CD4-positive, alpha-beta memory T cell (primary cell): ENCODE results near the gene CCDC87. TPM values are rescaled to one million over a fixed set of nuclear protein-coding genes. Genes with fewer than 3 reads are reported as not detected.
"Not testable (repeated sequence)": the region's sequence is repeated elsewhere in the genome, so short reads cannot be mapped to it uniquely, and the experiment has no call there.

Experiments used
- CTCF ChIA-PET: fragments of 350-600 bp; sonication (Branson Sonifier 250); formaldehyde crosslinking; loops from one replicate; lab custom pipeline; 2021; ENCODE audit warnings: inconsistent platforms; ENCODE audit not compliant: partially characterized antibody; lab: Charles Lee
- POLR2A ChIA-PET: fragments of 350-600 bp; sonication (Branson Sonifier 250); formaldehyde crosslinking; loops from one replicate; lab custom pipeline; 2021; ENCODE audit not compliant: partially characterized antibody; lab: Charles Lee
- DNase-seq, 5 donors: peaks; one replicate each; pipeline versions ENCODE4 v3.0.0 to v3.0.0-alpha.2; 2020 to 2022; ENCODE audit warnings: mixed read lengths in 1 of 5
- H3K27ac ChIP-seq: one replicate; pipeline ENCODE4 v1.7.0; 2013; ENCODE audit warnings: low read depth, low read length
- H3K27me3 ChIP-seq: 2 replicates; pipeline ENCODE4 v1.7.0; 2013; ENCODE audit warnings: mild to moderate bottlenecking, low read length, moderate library complexity; ENCODE audit not compliant: insufficient read depth
- H3K36me3 ChIP-seq: 2 replicates; pipeline ENCODE4 v1.7.0; 2013; ENCODE audit warnings: mild to moderate bottlenecking, low read length, moderate library complexity; ENCODE audit not compliant: insufficient read depth
- H3K4me1 ChIP-seq: 2 replicates; pipeline ENCODE4 v1.7.0; 2013; ENCODE audit warnings: mild to moderate bottlenecking, low read length, moderate library complexity; ENCODE audit not compliant: insufficient read depth
- H3K4me3 ChIP-seq, 2 donors: one replicate each; pipeline ENCODE4 v1.7.0; 2013; ENCODE audit warnings: low read length in 2 of 2, mild to moderate bottlenecking in 1 of 2
- H3K9me3 ChIP-seq, 2 donors: one replicate each; pipeline ENCODE4 v1.7.0; 2013; ENCODE audit warnings: low read length in 2 of 2, control low read depth in 1 of 2; ENCODE audit not compliant: control insufficient read depth in 1 of 2
- H3K27ac Mint-ChIP-seq, 7 donors: one replicate each; pipeline ENCODE4 v1.8.0; 2020 to 2021; ENCODE audit warnings: mixed read lengths in 7 of 7, mild to moderate bottlenecking in 6 of 7, inconsistent platforms in 3 of 7, moderate library complexity in 3 of 7
- H3K27me3 Mint-ChIP-seq, 2 donors: one replicate each; pipeline ENCODE4 v1.8.0; 2020 to 2021; ENCODE audit warnings: mixed read lengths in 2 of 2
- H3K36me3 Mint-ChIP-seq, 2 donors: one replicate each; pipeline ENCODE4 v1.8.0; 2020 to 2021; ENCODE audit warnings: mixed read lengths in 2 of 2, inconsistent platforms in 1 of 2, mild to moderate bottlenecking in 1 of 2
- H3K4me1 Mint-ChIP-seq, 4 donors: one replicate each; pipeline ENCODE4 v1.8.0; 2020 to 2021; ENCODE audit warnings: mixed read lengths in 4 of 4, mild to moderate bottlenecking in 1 of 4
- H3K4me3 Mint-ChIP-seq, 8 donors: one replicate each; pipeline ENCODE4 v1.8.0; 2020 to 2021; ENCODE audit warnings: mixed read lengths in 8 of 8, mild to moderate bottlenecking in 7 of 8, moderate library complexity in 6 of 8, inconsistent platforms in 3 of 8
- H3K9me3 Mint-ChIP-seq, 8 donors: one replicate each; pipeline ENCODE4 v1.8.0; 2020 to 2021; ENCODE audit warnings: mixed read lengths in 8 of 8, mild to moderate bottlenecking in 5 of 8, inconsistent platforms in 3 of 8, moderate library complexity in 1 of 8
- intact Hi-C: fragments of 100-400 bp; cut with micrococcal nuclease; formaldehyde crosslinking; loops from one replicate; pipeline ENCODE4 v1.15.1; 2023
- polyA plus RNA-seq, 2 donors: library from polyadenylated mRNA; unstranded; fragments of 300-500 nt; fragmentation: Illumina TruSeq; gene quantifications; one replicate each; pipeline ENCODE4 v1.2.3, GENCODE V29; 2021
- total RNA-seq, 2 experiments: library from RNA; stranded (reverse); gene quantifications; one replicate each; pipeline ENCODE4 v1.2.3, GENCODE V29; 2021

The CCDC87 gene
- total and polyA plus RNA-seq, 4 experiments from 2014 or later = 0.34 TPM; not detected in 3

DNA sequence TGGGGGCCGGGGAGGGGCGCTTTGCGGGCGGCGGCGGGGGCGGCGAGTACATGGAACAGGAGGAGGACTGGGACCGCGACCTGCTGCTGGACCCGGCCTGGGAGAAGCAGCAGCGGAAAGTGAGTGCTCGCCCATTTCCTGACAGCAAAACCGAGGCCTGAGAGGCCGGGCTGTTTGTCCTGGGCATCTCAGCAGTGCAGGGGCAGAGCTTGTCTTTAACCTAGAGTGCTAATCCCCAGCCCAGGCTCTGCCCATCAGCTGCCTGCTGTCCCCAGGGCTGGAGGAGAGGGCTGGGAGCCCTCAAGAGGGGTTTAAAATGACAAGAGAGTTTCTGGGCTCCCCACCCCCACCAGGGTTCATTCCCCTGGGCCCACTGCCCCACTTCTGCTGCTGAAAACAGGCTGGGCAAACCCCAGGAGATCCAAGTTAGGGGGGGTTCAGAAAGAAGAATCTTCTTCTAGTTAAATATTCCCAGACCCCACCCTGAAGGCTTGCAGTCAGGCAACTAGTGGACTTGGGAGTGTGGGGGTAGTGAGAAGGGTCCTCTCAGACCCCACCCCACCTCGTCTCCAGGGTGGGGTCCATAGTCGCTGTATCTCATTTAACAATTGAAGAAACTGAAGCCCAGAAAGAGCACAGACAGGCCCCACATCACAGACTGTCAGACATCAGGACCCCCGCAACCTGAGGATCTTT is 45.7 kb downstream of the CCDC87 start:
- DNase-seq = no peak
- peaks cover 13 to 23% of the 10 kb centered on the region in 2 donors for H3K36me3 Mint-ChIP-seq

DNA sequence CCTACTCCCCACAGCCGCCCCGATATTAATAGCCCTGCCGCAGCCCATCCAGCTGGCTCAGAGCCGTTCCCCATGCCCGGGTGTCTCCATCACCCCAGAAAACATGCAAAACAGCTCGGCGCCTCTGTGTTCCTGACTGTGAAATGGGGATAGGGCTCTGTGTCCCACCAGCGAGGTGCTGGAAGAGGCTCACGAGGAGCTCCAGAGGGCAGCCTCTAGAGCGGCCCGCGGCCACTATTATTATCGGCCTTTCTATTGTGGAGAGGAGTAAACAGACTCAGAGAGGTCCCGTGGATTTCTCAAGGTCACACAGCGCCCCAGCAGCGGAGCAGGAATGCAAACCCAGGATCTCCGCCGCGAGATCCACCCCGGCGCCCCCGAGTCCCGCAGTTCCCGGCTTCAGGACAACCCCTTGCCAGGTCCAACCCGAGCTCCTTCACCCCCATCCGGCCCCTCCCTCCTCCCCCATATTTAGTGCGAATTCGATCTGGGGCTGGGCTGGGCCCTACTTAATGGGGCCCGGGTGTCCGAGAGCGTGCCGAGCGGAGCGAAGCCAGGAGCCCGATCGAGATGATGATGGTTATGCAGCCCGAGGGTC is 46.4 kb downstream of the CCDC87 start, which contains the start of gene ACTN3:
Gene ACTN3 (plus strand): TSS at position 536 of the 598 bp plus-strand sequence. CDS start 35 bp downstream, at position 571.
- Histone ChIP-seq H3K4me3 (peak within 1 kb of the TSS; percentile 82 to 84), H3K9me3 (no peaks in the 10 kb centered on the region), H3K27ac (peak within 1 kb of the TSS; percentile 82), H3K4me1 (peaks cover 35% of the 10 kb centered on the region), H3K36me3 (no peaks in the 10 kb centered on the region), H3K27me3 (no peaks in the 10 kb centered on the region)
- ChIA-PET POLR2A (interaction anchor here (0.6 to 4.1 kb wide), 24 partner anchors 8 to 658 kb away, joined by 3 to 44 read pairs (median 5); partner anchors contain the start of genes BBS1, CCDC87, CCS and CTSF), CTCF (interaction anchor here (2.1 to 2.9 kb wide), 2 partner anchors 34 to 131 kb away, joined by 11 to 17 read pairs; partner anchors contain the start of gene RBM4B)
- no peak for DNase-seq
- Mint-ChIP-seq H3K9me3 (no peaks in the 10 kb centered on the region), H3K4me3 (peak within 1 kb of the TSS; percentile 85 to 93 (median 87)), H3K4me1 (peaks cover 21 to 57% (median 33%) of the 10 kb centered on the region in 4 donors), H3K27me3 (no peaks in the 10 kb centered on the region), H3K27ac (peak within 1 kb of the TSS; percentile 67 to 91 (median 89)), H3K36me3 (peaks cover 20 to 29% of the 10 kb centered on the region in 2 donors)
- intact Hi-C loops = loop anchor here (1.0 kb wide), 2 partner anchors 47 to 132 kb away; partner anchors contain the start of genes CCDC87 and CCS

More for the DNA sequence above, 45.7 kb downstream of the CCDC87 start:
- intact Hi-C loops = loop anchor here (1.0 kb wide), 2 partner anchors 46 to 131 kb away; partner anchors contain the start of genes CCDC87 and CCS
- Mint-ChIP-seq H3K4me3 (peak overlapping the region; percentile 85 to 93 (median 87)), H3K4me1 (peaks cover 17 to 50% (median 29%) of the 10 kb centered on the region in 4 donors), H3K27me3 (no peaks in the 10 kb centered on the region), H3K9me3 (no peaks in the 10 kb centered on the region), H3K27ac (peak overlapping the region in 4 of 7 donors; percentile 23 to 85 (median 56))
- Histone ChIP-seq H3K4me1 (peaks cover 35% of the 10 kb centered on the region), H3K9me3 (no peaks in the 10 kb centered on the region), H3K36me3 (no peaks in the 10 kb centered on the region), H3K4me3 (no peak overlapping the region), H3K27me3 (no peaks in the 10 kb centered on the region), H3K27ac (peak overlapping the region; percentile 82)
- ChIA-PET POLR2A (interaction anchor here (0.9 to 4.1 kb wide), 12 partner anchors 7 to 296 kb away, joined by 3 to 44 read pairs (median 7); partner anchors contain the start of genes BBS1, PELI3, RBM14 and RBM4), CTCF (interaction anchor here (2.1 to 2.9 kb wide), 2 partner anchors 33 to 131 kb away, joined by 11 to 17 read pairs; partner anchors contain the start of gene RBM4B)

DNA sequence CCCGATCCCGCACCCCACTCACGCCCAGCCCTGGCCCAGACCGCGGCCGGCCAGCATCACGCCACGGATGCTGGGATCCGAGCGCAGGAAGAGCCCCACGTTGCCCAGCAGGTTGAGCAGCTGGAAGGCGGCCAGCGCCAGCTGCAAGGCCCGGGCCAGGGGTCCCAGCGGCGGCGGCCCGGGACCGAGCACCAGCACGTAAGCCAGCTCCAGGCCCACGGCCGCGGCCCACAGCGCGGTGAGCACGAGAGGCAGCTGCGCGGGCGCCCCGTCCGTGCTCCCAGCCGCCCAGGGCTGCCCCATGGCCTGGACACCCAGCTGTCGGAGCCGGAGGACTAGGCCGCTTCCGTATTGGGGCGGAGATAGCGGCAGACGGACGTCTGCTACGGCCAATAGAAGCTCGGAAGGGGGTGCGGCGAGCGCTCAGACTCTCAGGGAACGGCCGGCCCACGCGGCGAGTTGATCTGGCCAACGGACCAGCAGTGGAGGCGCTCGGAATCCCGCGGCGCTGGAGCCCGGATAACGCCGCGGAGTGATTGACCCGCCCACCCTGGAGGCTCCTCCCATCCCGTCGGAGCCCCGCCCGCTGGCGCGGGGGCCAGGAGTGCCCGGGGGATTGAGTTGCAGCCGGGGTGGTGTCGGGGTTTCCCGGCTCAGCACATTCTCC is 47.0 kb downstream of the CCDC87 start, which contains the start of gene ZDHHC24:
Gene ZDHHC24 (minus strand): TSS at position 348 of the 667 bp plus-strand sequence. CDS start 45 bp downstream, at position 303.
- Histone ChIP-seq H3K27me3 (no peaks in the 10 kb centered on the region), H3K9me3 (no peaks in the 10 kb centered on the region), H3K4me1 (peaks cover 35% of the 10 kb centered on the region), H3K27ac (peak within 1 kb of the TSS; percentile 82), H3K36me3 (no peaks in the 10 kb centered on the region), H3K4me3 (peak within 1 kb of the TSS; percentile 82 to 84)
- Mint-ChIP-seq H3K27ac (peak within 1 kb of the TSS; percentile 67 to 98 (median 92)), H3K4me3 (peak within 1 kb of the TSS; percentile 85 to 96 (median 92)), H3K36me3 (peaks cover 23 to 30% of the 10 kb centered on the region in 2 donors), H3K9me3 (no peaks in the 10 kb centered on the region), H3K27me3 (no peaks in the 10 kb centered on the region), H3K4me1 (peaks cover 22 to 59% (median 34%) of the 10 kb centered on the region in 4 donors)
- peak; percentile 79 to 86 (median 82) for DNase-seq
- ChIA-PET CTCF (interaction anchor here (0.9 to 2.9 kb wide), 3 partner anchors 34 to 132 kb away, joined by 5 to 17 read pairs (median 11); partner anchors contain the start of genes MRPL11 and RBM4B), POLR2A (interaction anchor here (0.6 to 4.1 kb wide), 26 partner anchors 9 to 694 kb away, joined by 3 to 44 read pairs (median 5); partner anchors contain the start of genes BBS1, CCDC87, CCS and CTSF)
- intact Hi-C loops = loop anchor here (1.0 to 2.0 kb wide), 3 partner anchors 47 to 132 kb away; partner anchors contain the start of genes CCDC87 and CCS

DNA sequence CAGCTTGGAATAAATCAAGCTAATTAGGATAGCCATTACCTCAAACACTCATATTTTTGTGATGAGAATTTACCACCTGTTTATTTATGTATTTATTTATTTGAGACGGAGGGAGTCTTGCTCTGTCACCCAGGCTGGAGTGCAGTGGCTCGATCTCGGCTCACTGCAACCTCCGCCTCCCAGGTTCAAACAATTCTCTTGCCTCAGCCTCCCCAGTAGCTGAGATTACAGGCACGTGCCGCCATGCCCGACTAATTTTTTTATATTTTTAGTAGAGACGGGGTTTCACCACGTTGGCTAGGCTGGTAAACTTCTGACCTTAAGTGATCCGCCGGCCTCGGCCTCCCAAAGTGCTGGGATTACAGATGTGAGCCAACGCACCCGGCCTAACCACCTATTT is 47.9 kb downstream of the CCDC87 start:
- Histone ChIP-seq H3K27ac (peak overlapping the region; percentile 82), H3K4me1 (peaks cover 35% of the 10 kb centered on the region), H3K4me3 (peak overlapping the region; percentile 82 to 84)
- Mint-ChIP-seq H3K4me1 (peaks cover 22 to 59% (median 34%) of the 10 kb centered on the region in 4 donors), H3K36me3 (peaks cover 23 to 30% of the 10 kb centered on the region in 2 donors), H3K4me3 (peak overlapping the region; percentile 85 to 96 (median 90)), H3K27ac (peak overlapping the region; percentile 67 to 98 (median 92))
- POLR2A ChIA-PET = interaction anchor here (0.6 to 4.1 kb wide), 14 partner anchors 15 to 695 kb away, joined by 3 to 44 read pairs (median 7); partner anchors contain the start of genes BBS1, CCDC87, CCS and CTSF
- intact Hi-C loops = loop anchor here (1.0 to 2.0 kb wide), 2 partner anchors 66 to 71 kb away; partner anchors contain the start of gene RBM14
- DNase-seq, H3K9me3 Mint-ChIP-seq, H3K27me3 Mint-ChIP-seq, H3K36me3 ChIP-seq, H3K27me3 ChIP-seq, H3K9me3 ChIP-seq: not testable (repeated sequence)
- CTCF ChIA-PET = interaction anchor here (0.9 to 2.9 kb wide), 3 partner anchors 35 to 133 kb away, joined by 5 to 17 read pairs (median 11); partner anchors contain the start of genes MRPL11 and RBM4B

DNA sequence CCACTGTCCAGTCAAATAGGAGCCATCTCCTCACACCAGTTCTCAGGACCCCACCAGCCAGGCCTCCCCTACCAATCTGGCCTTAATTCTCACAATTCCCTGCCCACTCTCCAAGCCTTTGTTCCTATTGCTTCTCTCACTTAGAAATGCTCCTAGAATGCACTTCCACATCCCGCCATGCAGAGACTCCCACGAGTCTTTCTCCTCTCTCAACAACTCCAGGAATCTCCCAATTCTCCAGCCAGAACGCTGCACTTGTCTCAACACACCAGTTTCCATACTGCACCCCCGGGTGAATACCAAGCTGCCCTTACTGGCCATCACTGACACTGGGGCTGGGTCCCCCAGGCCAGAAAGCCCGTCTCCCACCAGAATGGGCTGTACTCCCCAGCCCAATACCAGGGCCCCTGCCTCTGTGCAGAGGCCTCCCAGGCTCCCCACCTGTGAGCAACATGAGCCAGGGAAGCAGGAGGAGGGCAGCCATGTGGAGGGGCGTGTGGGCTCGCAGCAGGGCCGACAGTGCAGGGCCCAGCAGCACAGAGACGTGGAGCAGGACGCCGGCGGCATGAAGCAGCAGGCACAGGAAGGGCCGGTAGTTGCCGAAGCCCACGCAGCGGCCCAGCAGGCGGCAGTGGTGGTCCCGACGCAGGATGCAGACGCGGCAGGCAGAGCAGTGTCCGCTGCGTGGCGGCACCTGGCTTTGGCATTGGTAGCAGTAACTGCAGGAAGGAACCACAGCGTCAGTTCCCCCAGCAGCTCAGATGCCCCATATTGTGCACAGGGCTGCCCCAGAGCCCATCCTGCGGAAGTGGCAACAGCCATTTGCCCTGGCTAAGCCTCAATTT is 49.4 kb downstream of the CCDC87 start:
- Mint-ChIP-seq H3K27me3 (no peaks in the 10 kb centered on the region), H3K27ac (peak overlapping the region; percentile 67 to 98 (median 89)), H3K36me3 (peaks cover 27 to 37% of the 10 kb centered on the region in 2 donors), H3K4me1 (peaks cover 22 to 54% (median 34%) of the 10 kb centered on the region in 4 donors), H3K4me3 (peak overlapping the region; percentile 49 to 81 (median 72)), H3K9me3 (no peaks in the 10 kb centered on the region)
- Histone ChIP-seq H3K4me3 (peak overlapping the region; percentile 11 to 26), H3K27me3 (no peaks in the 10 kb centered on the region), H3K27ac (peak overlapping the region; percentile 57), H3K36me3 (no peaks in the 10 kb centered on the region), H3K4me1 (peaks cover 35% of the 10 kb centered on the region), H3K9me3 (no peaks in the 10 kb centered on the region)
- POLR2A ChIA-PET = interaction anchor here (0.7 to 4.1 kb wide), 8 partner anchors 25 to 300 kb away, joined by 3 to 44 read pairs (median 4); partner anchors contain the start of genes BBS1, CTSF, DPP3 and RBM14
- CTCF ChIA-PET = interaction anchor here (1.0 to 1.8 kb wide), 4 partner anchors 26 to 135 kb away, joined by 3 to 5 read pairs (median 4); partner anchors contain the start of genes RBM4 and RBM4B
- intact Hi-C loops = loop anchor here (1.0 to 2.0 kb wide), 2 partner anchors 65 to 73 kb away; partner anchors contain the start of gene RBM14
- DNase-seq = peak; percentile 66 to 78 (median 72)
